WI38 (cell line): Measurements from ENCODE around the gene TTC28.

ENCODE experiments used
- H3K4me3 ChIP-seq: 2 replicates; pipeline ENCODE4 v1.5.1; 2011; ENCODE audit warnings: low read depth, mild to moderate bottlenecking, control low read depth, low read length
- CTCF ChIP-seq: IDR thresholded peaks from 2 replicates; pipeline ENCODE4 v1.5.1; 2012; ENCODE audit warnings: low read depth, mild to moderate bottlenecking, control low read depth, low read length

The TTC28 gene

DNA sequence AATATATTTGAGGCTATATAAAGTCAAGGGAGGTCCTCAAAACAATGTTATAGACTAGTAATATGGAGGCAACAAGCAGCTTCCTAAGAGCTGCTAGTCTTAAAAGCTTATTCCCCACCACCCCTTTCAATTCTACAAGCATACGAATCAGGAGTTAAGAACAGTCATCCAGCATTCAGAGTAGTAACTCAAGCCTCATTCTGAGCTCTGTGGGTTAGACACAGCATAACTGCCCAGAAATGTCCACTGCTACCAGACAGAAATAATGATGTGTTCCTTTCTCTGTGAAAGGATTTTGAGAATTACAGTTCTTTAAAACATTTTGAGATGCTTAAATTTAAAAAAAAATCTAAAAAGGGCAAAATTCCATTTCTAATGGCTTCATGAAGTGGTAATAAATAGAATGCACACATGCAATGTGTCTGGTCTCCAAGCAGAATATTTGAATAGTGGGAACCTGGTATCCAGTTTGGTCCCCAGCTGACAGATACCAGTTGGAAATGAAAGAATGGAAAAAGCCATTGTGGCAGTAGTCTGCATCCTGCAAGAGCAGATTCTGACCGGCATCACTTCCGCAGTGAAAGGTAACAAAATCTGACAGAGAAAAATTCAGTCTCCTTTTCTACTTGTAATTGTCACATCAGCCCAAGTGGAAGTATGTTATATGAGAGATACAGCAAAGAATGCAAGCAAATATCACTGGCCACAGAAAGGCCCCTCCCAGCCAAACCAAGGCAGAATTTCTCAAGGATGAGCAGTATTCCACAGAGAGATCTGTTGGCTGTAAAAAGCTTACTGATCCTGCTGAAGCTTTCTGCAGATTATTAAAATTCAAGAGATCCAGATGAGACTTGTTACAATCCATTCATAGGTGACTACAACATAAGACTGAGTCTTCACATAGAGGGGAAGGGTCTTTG, 449.8 kb downstream of the TTC28 start:
- no peak overlapping the region for H3K4me3 ChIP-seq
- TF ChIP-seq CTCF = no peak

GRCh38 chr22:28223826-28224225, 455.8 kb downstream of the TTC28 start:
- no peak overlapping the region for H3K4me3 ChIP-seq
- TF ChIP-seq CTCF = no peak

- H3K4me3 ChIP-seq = no peak overlapping the region
- no peak for TF ChIP-seq CTCF
These were observed 456.5 kb downstream of the TTC28 start for GRCh38 chr22:28222976-28223745.

DNA sequence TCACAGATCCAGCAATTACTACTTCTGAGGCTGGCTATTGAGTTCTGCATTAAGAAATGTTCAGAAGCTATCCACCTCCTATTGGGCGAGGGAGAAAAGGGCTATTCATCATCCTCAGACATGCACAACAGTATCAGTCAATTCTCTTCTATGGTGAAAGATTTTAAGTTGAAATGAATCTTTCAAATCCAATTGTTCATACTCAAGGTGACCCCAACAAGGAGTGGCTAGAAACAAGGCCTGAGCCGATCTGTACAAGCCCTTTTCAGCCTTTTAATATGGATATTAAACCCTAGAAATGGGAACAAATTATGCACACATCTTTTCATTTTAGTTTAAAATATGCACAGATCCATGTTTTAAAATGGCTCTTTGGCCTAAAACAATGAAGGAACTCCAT, 457.1 kb downstream of the TTC28 start:
- no peak overlapping the region for H3K4me3 ChIP-seq
- TF ChIP-seq CTCF = no peak

- H3K4me3 ChIP-seq = no peak overlapping the region
These were observed 457.6 kb downstream of the TTC28 start for GRCh38 chr22:28222052-28222451.

DNA sequence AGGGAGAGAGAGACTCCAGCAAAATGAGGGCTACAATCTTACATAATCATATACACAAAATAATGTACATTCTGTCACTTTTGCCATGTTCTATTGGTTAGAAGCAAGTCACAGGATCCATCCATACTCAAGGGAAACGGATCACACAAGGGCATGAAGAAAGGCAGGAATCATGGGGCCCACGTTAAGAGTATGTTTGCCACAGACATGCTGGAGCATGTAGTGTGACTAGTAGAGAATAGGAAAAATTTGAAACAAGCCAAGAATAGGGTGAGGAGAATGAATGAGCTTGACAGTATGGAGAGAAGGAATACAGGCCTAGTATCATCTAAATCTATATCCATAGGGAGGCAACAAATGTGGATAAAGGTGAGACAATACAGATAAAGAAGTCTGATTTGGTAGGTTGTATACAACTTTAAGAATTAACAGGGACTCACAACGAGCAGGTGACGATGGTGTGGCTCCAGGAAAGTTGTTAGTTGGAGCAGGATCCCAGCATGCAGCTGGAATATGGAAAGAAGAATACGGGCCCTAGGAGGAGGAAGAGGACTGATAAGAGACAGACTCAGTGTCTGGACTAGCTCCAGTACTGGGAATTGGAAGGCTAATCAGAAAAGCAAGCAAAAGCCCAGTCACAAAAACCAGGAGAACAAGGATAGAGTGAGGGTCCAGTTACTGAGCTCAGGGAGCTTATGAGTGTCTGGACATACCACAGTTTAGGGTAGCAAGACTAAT, 458.8 kb downstream of the TTC28 start:
- no peak for TF ChIP-seq CTCF
- no peak overlapping the region for H3K4me3 ChIP-seq

More at GRCh38 chr22:28222052-28222451, 457.6 kb downstream of the TTC28 start:
- TF ChIP-seq CTCF = no peak
